ENCODE results near the gene NR1D2.
A peak's percentile ranks its signal among the peaks of the same experiment; 100 is the strongest.

The NR1D2 gene

DNA sequence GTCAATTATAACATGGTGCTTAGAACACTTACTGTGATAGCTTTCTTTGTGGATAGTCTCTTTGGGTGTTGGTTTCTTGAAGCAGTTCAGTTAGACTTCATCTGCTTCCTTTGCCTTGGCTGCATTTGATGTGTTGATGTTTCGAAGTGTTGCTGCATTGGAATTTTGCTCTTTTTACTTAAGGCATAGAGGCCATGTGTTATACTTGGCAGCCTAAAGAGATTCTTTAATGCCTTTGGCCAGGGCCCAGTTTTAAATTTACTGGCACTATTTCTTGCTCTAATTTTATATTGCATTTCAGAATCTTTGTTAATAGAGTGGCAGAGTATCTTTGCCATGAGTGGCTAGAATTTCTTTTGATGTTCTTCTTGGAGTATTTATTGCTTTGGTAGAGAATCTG is 21.2 kb downstream of the NR1D2 start:
- no peak for DNase-seq (ENCODE audit: low spot score)

DNA sequence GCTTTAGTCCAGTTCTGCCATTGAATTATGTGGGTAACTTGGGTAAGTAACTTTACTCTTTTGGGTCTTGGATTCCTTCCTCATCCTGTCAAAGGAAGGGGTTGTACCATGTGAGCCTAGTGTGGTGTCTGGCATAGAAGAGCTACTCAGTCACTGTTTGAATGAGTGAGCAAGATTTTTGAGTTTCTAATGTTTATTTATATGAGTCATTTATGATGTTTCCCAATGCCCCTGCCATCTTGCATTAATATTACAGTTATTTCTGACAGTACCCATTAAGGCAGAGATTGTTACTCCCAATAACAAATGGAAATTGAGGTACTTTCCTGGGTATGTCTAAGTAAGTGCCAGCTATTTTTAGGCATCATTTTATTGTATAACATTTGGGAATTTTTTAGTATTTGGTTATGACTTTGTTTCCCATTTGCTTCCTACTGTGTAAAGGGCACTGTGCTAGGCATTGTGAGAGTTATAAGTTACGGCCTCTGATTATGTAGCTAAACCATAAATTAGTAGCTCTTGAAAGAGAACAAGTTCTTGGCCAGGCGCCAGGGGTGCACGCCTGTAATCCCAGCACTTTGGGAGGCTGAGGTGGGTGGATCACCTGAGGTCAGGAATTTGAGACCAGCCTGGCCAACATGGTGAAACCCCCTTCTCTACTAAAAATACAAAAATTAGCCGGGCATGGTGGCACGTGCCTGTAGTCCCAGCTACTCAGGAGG is 23.5 kb downstream of the NR1D2 start:
- no peak for DNase-seq (ENCODE audit: low spot score)

DNA sequence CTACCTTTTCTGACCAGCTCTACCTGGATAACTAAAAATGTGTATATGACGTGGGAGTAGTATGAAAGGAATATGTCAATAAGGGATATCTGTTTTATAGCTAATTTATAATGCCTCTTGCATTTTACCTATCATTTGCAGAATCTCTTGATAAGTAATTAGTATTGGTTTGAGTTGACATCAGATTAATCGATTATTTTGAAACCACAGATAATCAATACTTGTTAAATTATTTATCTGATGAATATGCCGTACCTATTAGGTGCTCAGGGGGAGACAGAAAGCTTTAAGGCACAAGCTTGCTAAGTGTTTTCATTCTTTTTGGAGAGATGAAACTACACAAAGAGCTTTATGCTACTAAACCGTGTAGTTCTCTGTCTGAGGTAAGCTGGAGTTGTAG is 24.3 kb downstream of the NR1D2 start:
- no peak for DNase-seq (ENCODE audit: low spot score)

DNA sequence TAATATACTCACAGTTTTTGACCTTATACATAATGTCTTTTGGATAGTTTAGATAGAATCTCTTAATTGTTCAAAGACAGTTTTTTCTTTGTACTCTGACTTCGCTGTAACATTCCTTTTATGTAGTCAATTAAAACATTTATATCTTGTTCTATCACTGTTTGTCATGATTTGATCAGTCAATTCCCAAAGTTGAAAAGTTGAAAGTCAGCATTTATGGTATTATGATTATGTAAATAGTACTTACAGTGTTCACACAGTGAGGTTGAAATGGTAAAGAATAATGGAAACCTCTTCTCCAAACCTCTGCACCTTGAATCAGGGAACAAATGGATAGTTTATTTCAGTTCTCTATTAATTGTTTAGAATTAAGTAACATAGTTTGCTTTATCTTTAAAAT is 26.6 kb downstream of the NR1D2 start:
- DNase-seq (ENCODE audit: low spot score): no peak

DNA sequence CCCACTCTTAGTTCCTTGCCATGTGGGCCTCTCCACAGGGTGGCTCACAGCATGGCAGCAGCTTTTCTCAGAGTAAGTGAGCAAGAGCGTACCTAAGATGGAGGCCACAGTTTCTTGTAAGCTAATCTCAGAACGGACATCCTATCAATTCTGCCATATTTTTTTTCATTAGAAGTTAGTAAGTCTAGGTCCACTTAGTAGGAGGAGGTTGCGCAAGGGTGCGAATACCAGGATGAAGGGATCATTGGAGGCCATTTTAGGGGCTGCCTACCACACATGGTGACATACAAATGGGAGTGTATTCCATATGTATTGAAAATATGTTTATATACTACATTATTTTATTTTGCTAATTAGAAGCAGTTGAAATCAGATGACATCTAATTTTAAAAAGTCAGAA is 31.5 kb downstream of the NR1D2 start:
- no peak for DNase-seq (ENCODE audit: low spot score)

DNA sequence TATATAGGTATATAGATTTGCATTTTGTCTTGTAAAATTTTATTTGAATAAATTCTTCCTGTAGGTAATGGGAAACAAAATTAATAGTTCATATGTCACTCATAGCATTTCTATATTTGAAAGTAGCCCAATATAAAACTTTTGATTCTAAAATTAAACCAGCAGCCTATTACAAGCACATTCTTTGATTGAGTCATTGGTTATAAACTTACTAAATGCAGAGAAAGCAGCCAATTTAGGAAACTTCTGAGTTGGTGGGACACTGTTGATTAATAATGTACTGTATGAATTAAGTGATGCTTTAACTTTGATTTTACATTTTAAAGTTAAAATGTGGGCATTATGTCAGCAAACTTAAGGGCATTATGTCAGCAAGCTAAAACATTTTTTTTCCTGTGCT is 34.5 kb downstream of the NR1D2 start:
- no peak for DNase-seq (ENCODE audit: low spot score)

DNA sequence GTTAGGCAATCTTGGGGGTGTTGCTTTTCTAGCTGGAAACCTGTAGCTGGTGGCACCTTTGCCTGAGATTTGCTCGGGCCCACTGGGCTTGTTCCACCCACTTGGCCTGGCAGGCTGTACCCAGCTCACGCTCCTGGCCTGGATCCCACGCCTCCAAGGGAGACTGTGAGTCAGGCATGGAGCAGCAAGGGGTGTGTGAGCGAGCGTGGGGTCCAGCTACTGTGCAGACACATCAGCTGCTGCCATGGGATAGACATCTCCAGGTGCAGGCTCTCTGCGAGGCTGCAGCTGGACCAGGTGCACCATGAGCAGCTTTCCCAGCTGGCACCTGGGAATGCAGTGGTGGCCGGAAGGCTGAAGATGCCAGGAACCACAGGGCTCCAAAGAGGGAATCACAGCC is 36.0 kb downstream of the NR1D2 start:
- no peak for DNase-seq (ENCODE audit: low spot score)

DNA sequence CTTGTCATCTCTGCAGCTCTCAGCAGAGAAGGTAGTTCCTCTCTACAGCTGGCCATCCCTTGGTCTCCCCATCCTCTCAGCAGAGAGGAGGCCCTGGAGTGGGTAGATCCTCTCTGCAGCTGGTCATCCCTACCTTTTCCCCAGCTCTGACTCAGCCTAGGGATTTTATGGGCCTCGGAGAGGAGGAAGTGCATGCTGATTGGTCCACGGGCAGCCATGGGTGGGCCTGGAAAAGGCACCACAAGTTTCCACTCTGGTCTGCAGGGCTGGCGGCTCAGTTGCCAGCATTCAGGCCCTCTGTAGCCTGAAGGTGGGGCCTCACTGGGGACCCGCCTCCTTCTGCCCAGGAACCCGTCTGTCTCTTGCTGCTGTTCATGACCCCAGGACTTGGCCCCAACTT is 36.9 kb downstream of the NR1D2 start:
- DNase-seq (ENCODE audit: low spot score): no peak

DNA sequence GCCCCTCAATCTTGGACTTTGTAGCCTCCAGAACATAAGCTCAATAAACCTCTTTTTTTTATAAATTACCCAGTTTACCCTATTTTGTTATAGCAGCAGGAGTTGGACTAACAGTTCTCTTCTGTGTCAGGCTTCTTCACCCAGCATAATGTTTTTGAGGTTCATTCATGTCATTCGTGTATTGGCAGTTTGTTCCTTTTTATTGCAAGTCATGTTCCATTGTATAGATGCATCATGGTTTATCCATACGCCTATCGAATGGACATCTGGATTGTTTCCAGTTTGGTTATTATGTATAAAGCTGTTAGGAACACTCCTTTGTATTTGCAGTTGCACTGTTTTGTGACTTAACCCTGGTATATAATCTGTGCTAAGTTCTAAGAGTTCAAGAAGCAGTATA is 39.8 kb downstream of the NR1D2 start:
- no peak for DNase-seq (ENCODE audit: low spot score)

DNA sequence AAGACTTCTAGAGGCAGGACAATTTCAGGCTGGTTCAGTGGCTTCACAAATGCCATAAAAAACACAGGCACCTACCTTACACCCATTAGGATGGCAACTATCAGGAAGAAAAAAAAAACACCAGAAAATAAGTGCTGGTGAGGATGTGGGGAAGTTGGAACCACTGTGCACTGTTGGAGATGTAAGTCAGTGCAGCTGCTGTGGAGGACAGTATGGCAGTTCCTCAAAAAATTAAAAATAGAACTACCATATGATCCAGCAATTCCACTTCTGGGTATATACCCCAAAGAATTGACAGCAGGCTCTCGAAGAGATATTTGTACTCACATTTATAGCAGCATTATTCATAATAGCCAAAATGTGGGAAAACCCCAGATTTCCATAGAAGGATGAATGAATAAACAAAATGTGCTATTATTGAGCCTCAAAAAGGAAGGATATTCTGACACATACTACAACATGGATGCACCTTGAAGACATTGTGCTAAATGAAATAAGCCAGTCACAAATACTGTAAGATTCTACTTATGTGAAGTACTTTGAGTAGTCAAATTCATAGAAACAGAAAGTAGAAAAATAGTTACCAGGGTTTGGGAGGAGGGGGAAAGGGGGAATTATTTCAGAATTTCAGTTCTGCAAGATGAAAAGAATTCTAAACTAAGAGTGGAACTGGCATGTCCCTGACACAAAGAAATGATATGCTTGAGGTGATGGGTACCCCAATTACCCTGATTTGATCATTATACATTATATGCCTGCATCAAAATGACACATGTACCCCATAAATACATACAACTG is 40.9 kb downstream of the NR1D2 start:
- no peak for DNase-seq (ENCODE audit: low spot score)

DNA sequence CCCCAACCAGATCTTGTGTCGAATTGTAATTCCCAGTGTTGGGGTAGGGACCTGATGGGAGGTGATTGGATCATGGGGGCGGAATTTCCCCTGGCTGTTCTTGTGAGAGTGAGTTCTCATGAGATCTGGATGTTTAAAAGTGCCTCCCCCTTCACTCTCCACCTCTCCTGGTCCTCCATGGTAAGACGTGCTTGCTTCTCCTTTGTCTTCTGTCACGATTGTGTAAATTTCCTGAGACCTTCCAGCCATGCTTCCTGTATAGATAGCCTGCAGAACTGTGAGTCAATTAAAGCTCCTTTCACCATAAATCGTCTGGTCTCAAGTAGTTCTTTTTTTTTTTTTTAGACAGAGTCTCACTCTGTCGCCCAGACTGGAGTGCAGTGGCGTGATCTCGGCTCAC is 42.3 kb downstream of the NR1D2 start:
- no peak for DNase-seq (ENCODE audit: low spot score)

DNA sequence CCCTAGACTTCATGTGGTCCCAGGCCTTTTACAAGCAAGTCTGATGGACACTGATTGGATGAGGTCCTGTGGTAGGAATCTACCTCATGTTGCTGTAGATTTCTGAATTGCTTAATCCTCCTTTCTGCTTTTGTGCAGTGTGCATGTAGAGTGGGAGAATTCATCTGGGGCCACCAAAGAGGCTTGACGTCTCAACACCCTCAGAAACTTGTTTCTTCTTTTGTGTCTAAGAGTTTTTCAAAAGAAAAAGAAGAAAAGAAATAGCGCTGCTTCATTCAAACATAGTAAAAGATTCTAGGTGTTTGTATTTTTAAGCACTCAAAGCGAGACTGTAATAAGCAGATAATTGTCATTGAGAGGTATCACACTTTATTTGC is 46.2 kb downstream of the NR1D2 start:
- peak; percentile 5 for DNase-seq (ENCODE audit: low spot score)

DNA sequence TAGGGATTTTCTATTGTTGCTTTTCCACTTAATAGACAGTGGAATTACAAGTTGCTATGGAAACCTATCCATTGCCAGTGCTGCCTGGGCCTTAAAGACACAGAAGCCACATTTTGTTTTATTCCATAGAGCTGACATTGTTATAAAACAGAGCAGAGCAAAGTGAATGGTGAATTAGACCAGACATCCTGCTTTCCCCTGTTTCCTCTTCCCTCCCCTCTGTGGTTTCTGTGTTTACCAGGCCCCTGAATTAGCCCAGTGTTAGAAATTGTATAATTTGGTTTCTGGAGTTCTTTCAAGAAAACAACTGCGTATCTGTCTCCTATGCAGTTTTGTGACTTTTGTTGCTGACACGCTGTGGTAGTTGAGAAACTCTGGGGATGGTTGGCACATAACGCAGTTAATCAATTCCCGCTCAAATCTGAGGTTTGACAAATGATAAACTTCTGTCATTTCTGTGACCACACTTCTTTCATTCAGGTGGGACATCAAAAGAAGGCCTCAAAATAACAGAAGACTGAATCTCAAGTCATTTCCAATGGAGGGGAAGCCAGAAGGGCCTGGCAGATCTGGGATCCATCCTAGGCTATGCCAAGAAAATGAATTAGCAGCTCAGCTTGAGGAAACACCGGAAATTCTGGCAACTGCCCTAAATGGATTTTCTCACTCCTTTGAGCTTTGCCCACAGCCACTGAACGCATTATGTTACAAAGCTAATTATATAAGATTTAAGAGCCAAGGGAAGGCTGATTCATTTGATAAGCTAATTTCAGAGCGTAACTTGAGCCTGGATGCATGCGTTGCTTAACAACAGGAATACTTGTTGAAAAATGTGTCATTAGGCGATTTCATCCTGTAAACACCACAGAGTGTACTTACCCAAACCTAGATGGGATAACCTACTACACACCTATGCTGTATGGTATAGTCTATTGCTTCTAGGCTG is 46.9 kb downstream of the NR1D2 start:
- peak; percentile 87 for DNase-seq (ENCODE audit: low spot score)

DNA sequence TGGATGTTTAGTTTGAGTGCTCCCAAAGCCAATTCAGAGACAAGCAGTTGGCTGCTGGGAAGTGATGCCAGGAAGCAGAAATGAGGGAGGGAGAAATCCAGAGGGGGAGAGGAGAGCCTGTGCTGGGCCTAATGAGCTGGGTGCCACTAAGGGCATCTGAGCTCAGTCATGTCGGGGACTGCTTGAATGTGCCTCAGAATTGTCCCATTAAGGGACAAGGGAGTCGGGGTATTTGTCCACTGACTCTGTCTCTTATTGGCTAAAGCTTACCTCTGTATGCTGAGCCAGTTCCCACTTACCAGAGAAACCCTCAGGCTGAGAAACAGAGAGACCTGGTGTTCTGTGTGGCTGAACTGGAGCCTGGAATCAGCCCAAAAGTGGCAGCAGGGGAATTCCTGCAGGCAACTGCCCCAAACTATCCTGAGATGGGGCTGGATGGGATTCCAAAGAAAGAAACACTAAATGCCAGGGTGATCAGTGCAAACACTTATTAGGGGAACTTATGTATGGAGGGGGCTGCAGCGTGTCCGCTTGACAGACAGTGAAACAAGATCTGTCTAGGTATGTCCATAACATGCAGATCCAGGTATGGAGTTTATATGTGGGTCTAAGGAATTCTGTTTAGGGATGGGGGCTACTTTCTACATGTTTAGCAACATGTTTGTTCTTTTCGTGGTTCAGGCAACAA is 48.6 kb downstream of the NR1D2 start:
- DNase-seq (ENCODE audit: low spot score): no peak

DNA sequence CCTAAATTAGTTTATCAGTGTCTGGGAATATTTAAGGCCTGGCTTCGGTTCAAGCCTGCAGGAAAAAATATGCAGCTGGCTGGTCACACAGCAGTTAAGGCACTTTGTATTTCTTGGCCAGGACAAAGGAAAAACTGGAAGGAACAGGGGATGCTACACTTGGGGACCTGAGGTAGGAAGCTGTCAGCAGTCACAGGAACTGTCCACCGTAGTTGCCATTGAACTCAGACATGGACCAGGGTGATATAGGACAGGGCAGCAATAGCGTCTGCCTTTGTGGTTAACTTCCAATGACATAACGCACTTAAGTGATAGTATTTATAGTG is 49.1 kb downstream of the NR1D2 start:
- no peak for DNase-seq (ENCODE audit: low spot score)

DNA sequence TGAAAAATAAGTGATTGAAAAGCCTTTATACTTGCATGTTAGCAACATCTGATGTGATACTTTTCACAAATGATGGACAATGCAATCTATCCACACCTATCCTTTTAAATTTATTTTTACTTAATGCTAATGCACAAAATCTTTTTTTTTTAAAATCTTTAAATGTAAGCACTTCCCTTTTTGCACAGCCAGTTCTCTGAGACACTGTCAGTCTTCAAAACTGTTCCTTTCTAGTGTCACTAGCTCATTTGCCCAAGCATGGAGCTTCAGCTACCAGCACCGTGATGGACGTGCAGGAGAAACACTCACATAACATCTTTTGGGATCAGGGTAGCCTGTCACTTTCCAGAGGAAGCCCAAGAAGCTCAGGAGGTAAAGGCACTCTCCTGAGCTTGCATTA is 50.1 kb downstream of the NR1D2 start:
- no peak for DNase-seq (ENCODE audit: low spot score)

DNA sequence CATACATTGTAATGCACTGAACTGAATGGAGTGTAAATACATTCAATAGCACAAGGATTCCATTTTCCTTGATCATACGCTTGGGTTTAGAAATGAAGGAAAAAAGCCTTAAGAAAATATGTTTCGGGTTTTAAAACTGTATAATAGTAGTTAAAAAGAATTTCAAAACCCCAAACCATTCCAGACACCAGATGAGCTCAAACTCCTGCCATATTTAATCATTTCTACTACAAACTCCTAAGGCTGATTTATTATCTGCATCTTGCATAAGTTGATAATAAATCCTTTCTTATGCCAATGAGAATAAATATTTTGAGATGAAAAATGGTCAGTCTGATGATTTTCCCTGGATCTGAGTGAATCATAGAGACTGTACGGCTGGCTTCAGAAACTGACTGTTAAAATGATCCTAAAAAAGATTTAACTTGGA is 51.0 kb downstream of the NR1D2 start:
- DNase-seq (ENCODE audit: low spot score): no peak

DNA sequence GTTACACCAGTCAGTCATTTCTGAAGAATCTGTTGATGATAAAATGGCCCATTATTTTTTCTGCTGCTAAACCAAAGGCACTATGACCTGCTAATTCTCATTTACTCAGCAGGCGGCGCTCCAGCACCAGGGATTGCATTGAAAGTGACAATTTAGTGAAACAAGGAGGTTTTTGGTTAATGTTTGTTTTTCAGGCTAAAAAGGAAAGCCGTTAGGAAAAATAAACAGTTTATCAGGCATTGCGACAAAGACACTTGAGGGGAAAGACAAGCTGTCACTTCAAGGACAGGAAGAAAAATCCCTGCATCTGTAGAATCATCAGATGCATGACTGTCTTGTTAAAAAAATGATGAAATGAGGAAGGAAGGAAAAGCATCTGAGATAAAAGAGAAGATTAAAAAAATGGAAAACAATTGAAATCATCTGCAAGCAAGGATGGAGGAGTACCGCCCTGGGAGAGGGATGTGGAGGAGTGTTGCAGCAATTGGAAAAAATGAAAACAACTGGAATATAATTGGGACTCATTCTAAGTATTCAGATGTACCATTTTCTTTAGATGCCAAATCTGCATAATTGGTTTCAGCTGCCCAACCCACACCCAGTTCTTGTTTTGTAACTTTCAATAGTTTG is 54.0 kb downstream of the NR1D2 start:
- peak; percentile 24 for DNase-seq (ENCODE audit: low spot score)

DNA sequence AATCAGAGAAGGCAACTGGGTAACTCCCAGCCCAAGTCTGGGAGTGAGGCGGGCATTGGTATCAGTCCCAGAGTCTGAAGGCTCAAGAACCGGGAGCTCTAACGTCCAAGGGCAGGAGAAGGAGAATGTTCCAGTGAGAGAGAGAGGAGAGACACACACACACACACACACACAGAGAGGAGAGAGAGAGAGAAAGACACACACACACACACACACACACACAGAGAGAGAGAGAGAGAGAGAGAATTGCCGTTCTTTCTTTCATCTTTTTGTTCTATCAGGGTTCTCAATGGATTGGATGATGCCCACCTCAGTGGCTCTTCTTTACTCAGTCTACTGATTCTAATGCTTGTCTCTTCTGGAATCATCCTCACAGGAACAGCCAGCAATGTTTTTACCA is 57.0 kb downstream of the NR1D2 start:
- DNase-seq (ENCODE audit: low spot score): no peak

DNA sequence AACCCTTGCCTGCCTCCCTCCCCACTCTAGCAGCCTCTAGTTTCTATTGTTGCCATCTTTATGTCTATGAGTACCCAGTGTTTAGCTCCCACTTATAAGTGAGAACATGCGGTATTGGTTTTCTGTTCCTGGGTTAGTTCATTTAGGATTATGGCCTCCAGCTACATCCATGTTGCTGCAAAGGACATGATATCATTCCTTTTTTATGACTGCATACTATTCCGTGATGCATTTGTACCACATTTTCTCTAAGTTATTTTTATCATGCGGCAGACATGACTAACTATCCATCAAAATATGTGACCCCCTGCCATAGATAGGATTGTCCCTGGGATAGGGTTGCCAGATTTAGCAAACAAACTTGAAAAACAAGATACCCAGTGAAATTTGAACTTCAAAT is 58.4 kb downstream of the NR1D2 start:
- DNase-seq (ENCODE audit: low spot score): no peak

DNA sequence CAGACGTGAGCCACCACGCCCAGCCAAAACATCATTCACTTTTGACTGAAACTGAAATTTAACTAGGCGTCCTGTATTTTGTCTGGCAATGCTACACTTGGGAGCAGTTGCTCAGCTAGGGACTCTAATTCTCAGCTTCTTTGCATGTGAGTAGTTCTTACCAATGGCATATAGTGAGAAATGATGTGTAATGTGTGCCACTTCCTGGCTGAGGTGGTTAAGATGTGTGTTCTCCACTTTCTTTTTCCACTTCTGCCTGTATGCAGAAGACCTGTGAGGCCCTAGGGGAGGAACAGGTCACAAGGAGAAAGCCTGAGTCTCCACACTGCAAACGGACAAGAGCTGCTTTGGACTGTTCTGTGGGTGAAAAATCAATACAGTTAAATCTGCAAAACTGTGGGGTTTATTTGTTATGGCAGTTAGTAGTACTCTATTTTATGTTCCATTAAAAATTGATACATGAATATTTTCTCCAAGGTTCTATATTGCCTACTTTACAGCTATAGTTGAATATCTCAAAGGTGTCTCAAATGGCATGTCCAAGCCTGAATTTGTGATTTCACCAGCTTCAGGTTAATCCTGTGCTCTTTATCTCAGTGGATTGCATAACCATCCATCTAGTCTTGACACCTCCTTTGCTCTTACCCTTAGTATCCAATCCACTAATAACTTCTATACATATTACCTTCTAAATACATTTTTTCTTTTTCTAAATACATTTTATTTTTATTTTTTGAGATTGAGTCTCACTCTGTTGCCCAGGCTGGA is 59.3 kb downstream of the NR1D2 start:
- no peak for DNase-seq (ENCODE audit: low spot score)
